Activated naive CD4-positive, alpha-beta T cell treated with anti-CD3 and anti-CD28 coated beads, Interleukin-2, amount 10 ng/mL, durations not matched to agents 7 days and 5 days (primary cell): Measurements from ENCODE around the gene NUTF2.

Source experiments
- CTCF ChIA-PET: fragments of 350-600 bp; sonication (Branson Sonifier 250); formaldehyde crosslinking; loops from one replicate; lab custom pipeline; 2021; ENCODE audit warnings: antibody characterized with exemption; lab: Charles Lee
- DNase-seq: peaks from one replicate; pipeline ENCODE4 v3.0.0-alpha.2; 2020
- H3K27ac Mint-ChIP-seq: one replicate; pipeline ENCODE4 v1.8.0; 2021; ENCODE audit warnings: mild to moderate bottlenecking, moderate library complexity, mixed read lengths
- H3K27me3 Mint-ChIP-seq: one replicate; pipeline ENCODE4 v1.8.0; 2021; ENCODE audit warnings: mild to moderate bottlenecking, mixed read lengths
- H3K36me3 Mint-ChIP-seq: one replicate; pipeline ENCODE4 v1.8.0; 2021; ENCODE audit warnings: mixed read lengths
- H3K4me1 Mint-ChIP-seq: one replicate; pipeline ENCODE4 v1.8.0; 2021; ENCODE audit warnings: mixed read lengths
- H3K4me3 Mint-ChIP-seq: one replicate; pipeline ENCODE4 v1.8.0; 2021; ENCODE audit warnings: mild to moderate bottlenecking, moderate library complexity, mixed read lengths
- H3K9me3 Mint-ChIP-seq: one replicate; pipeline ENCODE4 v1.8.0; 2021; ENCODE audit warnings: mixed read lengths

NUTF2 gene

DNA sequence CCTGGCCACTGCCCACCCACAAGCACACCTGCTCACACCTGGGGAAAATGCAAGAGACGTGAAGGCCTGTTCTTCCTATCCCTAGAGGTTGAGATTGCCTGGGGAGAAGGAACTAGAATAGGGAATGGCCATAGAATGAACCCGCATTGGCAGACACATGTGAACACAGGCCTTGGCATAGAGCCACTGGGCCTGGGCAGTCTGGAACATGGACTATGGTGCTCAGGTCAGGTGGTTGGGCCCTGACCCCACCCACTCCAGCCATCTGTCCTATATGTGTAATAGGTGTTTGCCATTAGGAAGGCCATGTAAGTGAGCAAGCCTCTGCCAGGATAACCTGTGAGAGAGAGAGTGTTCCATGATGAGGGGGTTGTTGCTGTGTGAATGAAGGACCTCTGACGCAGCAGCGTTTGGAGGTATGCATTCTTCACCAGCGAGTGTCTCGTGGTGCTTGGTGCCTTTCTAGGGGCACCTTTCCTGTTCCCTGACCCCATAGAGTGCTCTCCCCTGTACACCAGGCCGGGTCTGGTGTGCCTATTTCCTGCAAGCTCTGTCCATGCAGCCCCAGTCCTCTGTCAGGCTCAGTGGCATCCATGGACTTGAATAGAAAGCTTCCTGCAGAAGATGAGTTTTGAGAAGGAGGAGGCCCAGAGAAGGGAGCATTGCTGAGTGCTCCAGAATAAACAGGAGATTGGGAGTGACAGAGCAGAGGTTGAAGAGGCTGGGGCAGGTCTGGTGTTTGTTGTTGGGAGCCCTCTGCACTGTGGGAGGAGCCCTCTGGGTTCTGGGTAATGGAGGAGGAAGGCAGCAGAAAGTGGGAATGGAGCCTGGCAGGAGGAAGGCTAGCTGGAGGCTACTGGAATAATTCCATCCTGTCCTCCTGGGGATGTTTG, 69.3 kb downstream of the NUTF2 start:
- Mint-ChIP-seq H3K27me3 (no peaks in the 10 kb centered on the region), H3K4me1 (peaks cover 12% of the 10 kb centered on the region), H3K9me3 (no peaks in the 10 kb centered on the region), H3K4me3 (no peak overlapping the region), H3K27ac (no peak overlapping the region), H3K36me3 (peaks cover 2% of the 10 kb centered on the region)
- CTCF ChIA-PET, result interaction anchor here (0.7 to 7.6 kb wide), 5 partner anchors 11 to 395 kb away, joined by 3 to 39 read pairs (median 4); partner anchors contain the start of gene NRN1L
- DNase-seq, result no peak

DNA sequence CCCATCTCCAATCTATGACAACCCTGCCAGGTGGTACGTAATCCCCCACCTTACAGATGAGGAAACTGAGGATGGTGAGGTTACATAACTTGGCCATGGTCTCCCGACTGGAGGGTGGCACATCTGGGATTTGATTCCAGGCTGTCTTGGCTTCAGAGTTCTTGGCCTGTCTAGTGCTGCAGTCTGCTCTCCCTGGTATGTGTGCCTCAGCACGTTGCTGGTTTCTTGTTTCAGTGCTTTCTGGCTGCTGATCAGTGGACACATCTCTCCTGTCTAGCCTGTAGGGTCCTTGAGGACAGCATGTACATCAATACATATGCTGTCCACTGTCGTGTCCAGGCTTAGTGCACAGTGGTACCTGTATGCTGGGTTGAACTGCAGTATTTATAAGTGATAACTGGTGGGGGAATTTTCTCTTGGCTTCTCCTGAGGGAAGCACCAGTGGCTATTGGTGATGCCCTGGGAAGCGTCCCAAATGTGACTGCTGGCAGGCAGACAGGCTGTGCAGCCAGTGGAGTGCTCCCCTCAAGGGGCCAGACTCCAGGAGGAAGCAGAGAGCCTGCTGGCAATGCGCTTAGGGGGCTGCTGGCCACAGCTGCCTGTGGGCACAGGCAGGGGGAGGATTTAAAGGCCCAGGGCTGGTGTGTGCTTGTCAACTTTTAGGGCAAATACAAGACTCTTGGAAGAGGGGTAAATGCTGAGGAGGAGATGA, 70.6 kb downstream of the NUTF2 start:
- Mint-ChIP-seq H3K4me1 (peaks cover 14% of the 10 kb centered on the region), H3K27ac (no peak overlapping the region), H3K36me3 (peaks cover 2% of the 10 kb centered on the region), H3K4me3 (no peak overlapping the region), H3K9me3 (no peaks in the 10 kb centered on the region), H3K27me3 (no peaks in the 10 kb centered on the region)
- CTCF ChIA-PET, result interaction anchor here (0.7 to 7.6 kb wide), 6 partner anchors 11 to 101 kb away, joined by 3 to 39 read pairs (median 7); partner anchors contain the start of gene NRN1L
- no peak for DNase-seq

DNA sequence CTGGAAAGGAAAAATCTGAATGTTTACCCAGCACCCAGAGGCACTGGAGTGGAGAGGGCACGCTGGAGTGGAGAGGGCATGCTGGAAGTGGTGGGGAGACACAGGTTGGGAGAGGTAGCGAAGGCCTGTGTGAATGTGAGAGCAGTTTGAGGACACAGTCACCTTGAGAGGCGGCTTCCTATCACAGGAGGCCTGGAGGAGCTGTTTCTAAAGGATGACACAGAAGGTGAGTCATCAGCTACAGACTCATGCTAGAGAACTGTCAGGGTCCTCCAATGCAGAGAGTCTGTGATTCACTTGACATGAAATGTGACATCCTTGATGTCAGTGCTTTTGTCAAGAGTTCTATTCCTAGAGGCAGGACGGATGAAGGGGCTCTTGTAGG, 71.1 kb downstream of the NUTF2 start:
- no peak for DNase-seq
- Mint-ChIP-seq H3K27ac (no peak overlapping the region), H3K4me3 (no peak overlapping the region), H3K9me3 (no peaks in the 10 kb centered on the region), H3K36me3 (peaks cover 2% of the 10 kb centered on the region), H3K4me1 (peaks cover 14% of the 10 kb centered on the region), H3K27me3 (no peaks in the 10 kb centered on the region)
- CTCF ChIA-PET, result interaction anchor here (0.7 to 2.4 kb wide), 5 partner anchors 11 to 101 kb away, joined by 3 to 10 read pairs (median 6); no protein-coding TSS in a partner anchor

- Mint-ChIP-seq H3K27me3 (no peaks in the 10 kb centered on the region), H3K4me3 (no peak overlapping the region), H3K27ac (no peak overlapping the region), H3K36me3 (no peaks in the 10 kb centered on the region), H3K4me1 (peaks cover 14% of the 10 kb centered on the region), H3K9me3 (no peaks in the 10 kb centered on the region)
- CTCF ChIA-PET, result interaction anchor here (0.6 to 4.8 kb wide), 7 partner anchors 10 to 113 kb away, joined by 3 to 34 read pairs (median 3); partner anchors contain the start of gene TSNAXIP1
- no peak for DNase-seq
Observed at GRCh38 chr16:67919622-67920221, 73.0 kb downstream of the NUTF2 start.
